C4-2B (cell line): Measurements from ENCODE around the gene DUSP16.

Experiments used
- ZFX ChIP-seq: fragments of 450-650 bp; IDR thresholded peaks from 2 replicates; pipeline ENCODE4 v1.6.1; 2017
- TF ChIP-seq, protein P1 (sequence below): fragments of 450-650 bp; conservative IDR thresholded peaks from 2 replicates; pipeline ENCODE4 v1.5.1; 2017; ENCODE audit warnings: mild to moderate bottlenecking

DNA sequence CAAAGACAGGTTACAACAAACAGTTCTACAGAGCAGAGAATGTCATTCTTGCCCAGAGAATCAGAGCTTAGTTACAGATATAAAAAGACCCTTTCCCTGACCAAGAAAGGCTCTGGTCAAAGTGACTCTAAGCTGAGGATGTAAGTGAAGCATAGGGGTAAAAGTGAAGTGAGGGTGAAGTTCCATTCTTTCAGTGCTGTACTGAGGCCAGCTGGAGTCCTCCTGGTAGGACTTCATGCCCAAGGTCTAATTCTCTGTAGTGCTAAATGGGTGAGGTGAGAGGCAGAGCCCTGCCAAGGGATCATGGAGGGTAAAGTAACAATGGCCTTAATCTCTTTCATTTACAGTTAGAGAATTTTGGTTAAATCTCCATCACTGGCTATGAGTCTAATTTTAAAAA is 38.5 kb downstream of the DUSP16 start:
- TF ChIP-seq, protein P1, sequence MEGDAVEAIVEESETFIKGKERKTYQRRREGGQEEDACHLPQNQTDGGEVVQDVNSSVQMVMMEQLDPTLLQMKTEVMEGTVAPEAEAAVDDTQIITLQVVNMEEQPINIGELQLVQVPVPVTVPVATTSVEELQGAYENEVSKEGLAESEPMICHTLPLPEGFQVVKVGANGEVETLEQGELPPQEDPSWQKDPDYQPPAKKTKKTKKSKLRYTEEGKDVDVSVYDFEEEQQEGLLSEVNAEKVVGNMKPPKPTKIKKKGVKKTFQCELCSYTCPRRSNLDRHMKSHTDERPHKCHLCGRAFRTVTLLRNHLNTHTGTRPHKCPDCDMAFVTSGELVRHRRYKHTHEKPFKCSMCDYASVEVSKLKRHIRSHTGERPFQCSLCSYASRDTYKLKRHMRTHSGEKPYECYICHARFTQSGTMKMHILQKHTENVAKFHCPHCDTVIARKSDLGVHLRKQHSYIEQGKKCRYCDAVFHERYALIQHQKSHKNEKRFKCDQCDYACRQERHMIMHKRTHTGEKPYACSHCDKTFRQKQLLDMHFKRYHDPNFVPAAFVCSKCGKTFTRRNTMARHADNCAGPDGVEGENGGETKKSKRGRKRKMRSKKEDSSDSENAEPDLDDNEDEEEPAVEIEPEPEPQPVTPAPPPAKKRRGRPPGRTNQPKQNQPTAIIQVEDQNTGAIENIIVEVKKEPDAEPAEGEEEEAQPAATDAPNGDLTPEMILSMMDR: no peak
- TF ChIP-seq ZFX: no peak
